ENCODE data around the gene XYLT1.

- TF ChIP-seq RORB (CRISPR knock-in tag; IDR thresholded peaks at IDR 0.05): no peak
- no peak for TF ChIP-seq CTCF (IDR thresholded peaks at IDR 0.05)
- no peak for TF ChIP-seq E2F1 (CRISPR knock-in tag; IDR thresholded peaks at IDR 0.05)
- no peak for TF ChIP-seq FOXP4 (CRISPR knock-in tag; IDR thresholded peaks at IDR 0.05)
- no peak for TF ChIP-seq MAX (CRISPR knock-in tag; IDR thresholded peaks at IDR 0.05)
- TF ChIP-seq ZNF121 (CRISPR knock-in tag; IDR thresholded peaks at IDR 0.05): no peak
- TF ChIP-seq ATF2 (CRISPR knock-in tag; IDR thresholded peaks at IDR 0.05; ENCODE audit: borderline replicate concordance, low read depth): no peak
- TF ChIP-seq MYBL2 (CRISPR knock-in tag; IDR thresholded peaks at IDR 0.05): no peak
- no peak for TF ChIP-seq RELA (CRISPR knock-in tag; IDR thresholded peaks at IDR 0.05; ENCODE audit: borderline replicate concordance)
- no peak for TF ChIP-seq USF2 (CRISPR knock-in tag; IDR thresholded peaks at IDR 0.05)
- no peak for TF ChIP-seq NR3C1 (CRISPR knock-in tag; conservative IDR thresholded peaks at IDR 0.05; ENCODE audit: low read depth)
- no peak for TF ChIP-seq ESRRA (CRISPR knock-in tag; IDR thresholded peaks at IDR 0.05; ENCODE audit: borderline replicate concordance)
- TF ChIP-seq GTF2I (CRISPR knock-in tag; conservative IDR thresholded peaks at IDR 0.05): no peak
These were observed 141.8 kb downstream of the XYLT1 start for GRCh38 chr16:17328932-17329331.
